MG63 (cell line): ENCODE measurements around the gene DYSF. TPM values are rescaled to one million over a fixed set of nuclear protein-coding genes. Genes with fewer than 3 reads are reported as not detected.

Experiments used
- DNase-seq: peaks from one replicate; pipeline ENCODE4 v3.0.0-alpha.2; 2020
- H3K27me3 ChIP-seq: fragments of 250-450 bp; sonication (Bioruptor Pico); 2 replicates; pipeline ENCODE4 v1.5.1; 2020; ENCODE audit warnings: mild to moderate bottlenecking, moderate library complexity
- H3K36me3 ChIP-seq: fragments of 250-450 bp; sonication (Bioruptor Pico); 2 replicates; pipeline ENCODE4 v1.5.1; 2020; ENCODE audit warnings: mild to moderate bottlenecking, moderate library complexity
- H3K4me3 ChIP-seq: fragments of 250-450 bp; sonication (Bioruptor Pico); 2 replicates; pipeline ENCODE4 v1.5.1; 2020; ENCODE audit warnings: mild to moderate bottlenecking, moderate library complexity
- H3K9me3 ChIP-seq: fragments of 250-450 bp; sonication (Bioruptor Pico); 2 replicates; pipeline ENCODE4 v1.5.1; 2020; ENCODE audit warnings: mild to moderate bottlenecking, moderate library complexity
- total RNA-seq: library from RNA; depleted of rRNA; stranded (reverse); fragments of >200 nt; shearing (Covaris generic); gene quantifications from 2 replicates; pipeline ENCODE4 v1.2.3, GENCODE V29; 2014; ENCODE audit warnings: low replicate concordance

The DYSF gene
- total RNA-seq, 1 experiment from 2014 or later, result 1.4 TPM

DNA sequence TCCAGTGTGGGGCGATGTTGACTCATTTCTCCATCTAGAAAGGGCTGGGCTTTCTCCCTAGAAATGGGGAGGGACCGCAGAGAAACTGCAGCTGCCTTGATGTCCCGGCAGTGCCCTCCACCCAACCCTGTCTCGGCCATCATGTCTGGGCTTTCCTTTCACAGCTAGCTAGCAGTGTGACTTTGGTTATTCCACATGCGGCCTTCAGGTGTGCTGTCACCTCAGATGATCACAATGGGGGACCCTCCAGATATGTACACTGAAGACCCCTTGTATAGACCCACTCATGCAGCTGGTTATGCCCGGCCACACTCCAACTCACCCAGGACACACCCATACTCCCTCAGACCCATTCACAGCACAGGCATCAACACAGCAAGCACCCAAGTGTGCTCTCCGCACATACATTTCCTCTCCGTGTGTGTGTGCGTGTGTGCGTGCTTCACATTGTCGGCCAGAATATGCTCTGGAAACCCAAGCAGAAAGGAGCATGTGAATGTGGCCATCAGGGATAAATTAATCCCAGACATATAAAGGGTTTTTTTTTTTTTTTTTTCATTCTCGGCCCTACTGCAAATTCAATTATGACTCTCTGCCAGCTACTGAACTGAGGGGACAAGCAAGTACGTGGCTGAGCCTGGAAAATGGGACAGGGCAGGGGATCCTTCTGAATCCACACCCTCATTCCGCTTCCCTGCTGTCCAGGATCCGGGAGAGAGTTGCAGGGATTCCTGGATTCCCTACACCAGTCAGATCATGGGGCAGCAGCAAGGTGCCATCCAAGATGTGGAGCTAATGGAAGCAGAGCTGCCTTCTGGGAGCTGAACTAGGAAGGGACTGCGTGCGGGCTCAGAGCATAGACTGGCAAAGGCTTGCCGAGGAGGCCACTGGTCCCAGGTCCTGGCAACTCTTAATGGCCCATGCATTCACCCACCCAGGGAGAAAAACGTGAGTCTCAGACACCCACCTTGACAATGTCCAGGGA, 240.2 kb downstream of the DYSF start:
- no peak for DNase-seq
- Histone ChIP-seq H3K36me3 (no peaks in the 10 kb centered on the region), H3K9me3 (no peaks in the 10 kb centered on the region)

DNA sequence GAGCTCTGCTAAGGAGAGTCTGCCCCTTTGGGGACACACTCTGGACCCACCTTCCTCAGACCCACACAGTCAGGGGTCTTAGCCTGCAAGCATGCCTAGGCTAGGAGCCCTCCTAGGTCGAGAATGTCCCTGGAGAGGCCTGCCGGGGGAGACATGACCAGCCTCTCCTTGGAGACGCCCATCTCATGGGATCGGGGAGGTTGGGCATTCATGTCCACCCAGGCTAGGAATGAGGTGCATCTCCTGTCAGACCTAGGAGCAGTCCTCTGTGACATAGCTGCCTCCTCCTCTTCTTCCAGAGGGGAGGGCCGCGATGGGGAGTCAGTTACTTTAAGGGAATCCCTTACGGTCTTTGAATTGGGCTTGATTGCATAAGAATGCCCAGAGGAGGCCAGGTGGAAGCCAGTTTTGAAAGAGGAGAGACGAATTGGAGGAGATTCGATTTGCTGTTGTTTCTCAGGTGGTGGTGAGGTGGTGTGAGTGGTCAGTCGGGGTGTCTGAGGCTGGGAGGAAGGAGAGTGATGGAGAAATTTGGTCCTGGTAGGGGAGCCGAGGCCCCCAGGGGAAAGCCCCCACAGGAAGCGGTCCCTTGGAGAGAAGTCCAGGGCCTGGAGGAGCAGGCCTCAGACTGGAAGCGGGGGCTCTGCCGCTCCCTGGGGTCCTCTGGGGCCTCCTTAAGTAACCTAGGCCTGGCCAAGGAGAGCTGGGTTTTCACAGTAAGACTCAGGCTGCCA, 241.3 kb downstream of the DYSF start:
- Histone ChIP-seq H3K9me3 (no peaks in the 10 kb centered on the region), H3K36me3 (no peaks in the 10 kb centered on the region), H3K4me3 (no peak overlapping the region), H3K27me3 (no peaks in the 10 kb centered on the region)
- DNase-seq, result no peak

More for the DNA sequence above, 240.2 kb downstream of the DYSF start:
- Histone ChIP-seq H3K4me3 (no peak overlapping the region), H3K27me3 (no peaks in the 10 kb centered on the region)

GRCh38 chr2:71695235-71696120, 242.1 kb downstream of the DYSF start:
- Histone ChIP-seq H3K27me3 (no peaks in the 10 kb centered on the region), H3K36me3 (no peaks in the 10 kb centered on the region), H3K4me3 (no peak overlapping the region), H3K9me3 (no peaks in the 10 kb centered on the region)
- no peak for DNase-seq

GRCh38 chr2:71696381-71696780, 243.0 kb downstream of the DYSF start:
- H3K9me3 ChIP-seq, result no peaks in the 10 kb centered on the region
- H3K4me3 ChIP-seq, result no peak overlapping the region
- no peaks in the 10 kb centered on the region for H3K27me3 ChIP-seq
- no peaks in the 10 kb centered on the region for H3K36me3 ChIP-seq
- DNase-seq, result no peak

GRCh38 chr2:71697106-71698004, 244.0 kb downstream of the DYSF start:
- H3K27me3 ChIP-seq, result no peaks in the 10 kb centered on the region
- no peak overlapping the region for H3K4me3 ChIP-seq
- DNase-seq, result no peak

GRCh38 chr2:71699428-71699827, 246.1 kb downstream of the DYSF start:
- Histone ChIP-seq H3K4me3 (no peak overlapping the region), H3K27me3 (no peaks in the 10 kb centered on the region), H3K9me3 (no peaks in the 10 kb centered on the region), H3K36me3 (no peaks in the 10 kb centered on the region)
- DNase-seq, result no peak

More at GRCh38 chr2:71697106-71698004, 244.0 kb downstream of the DYSF start:
- no peaks in the 10 kb centered on the region for H3K9me3 ChIP-seq
- no peaks in the 10 kb centered on the region for H3K36me3 ChIP-seq

GRCh38 chr2:71700041-71700657, 246.8 kb downstream of the DYSF start:
- Histone ChIP-seq H3K27me3 (no peaks in the 10 kb centered on the region), H3K9me3 (no peaks in the 10 kb centered on the region), H3K36me3 (no peaks in the 10 kb centered on the region), H3K4me3 (no peak overlapping the region)
- DNase-seq, result no peak

GRCh38 chr2:71700658-71701397, 247.5 kb downstream of the DYSF start:
- Histone ChIP-seq H3K9me3 (no peaks in the 10 kb centered on the region), H3K27me3 (no peaks in the 10 kb centered on the region), H3K36me3 (no peaks in the 10 kb centered on the region), H3K4me3 (no peak overlapping the region)
- DNase-seq, result no peak

GRCh38 chr2:71702071-71702970, 249.0 kb downstream of the DYSF start:
- no peaks in the 10 kb centered on the region for H3K27me3 ChIP-seq
- H3K9me3 ChIP-seq, result no peaks in the 10 kb centered on the region
- H3K4me3 ChIP-seq, result no peak overlapping the region
- DNase-seq, result no peak
- H3K36me3 ChIP-seq, result no peaks in the 10 kb centered on the region

- H3K4me3 ChIP-seq, result no peak overlapping the region
- no peak for DNase-seq
- no peaks in the 10 kb centered on the region for H3K9me3 ChIP-seq
- no peaks in the 10 kb centered on the region for H3K36me3 ChIP-seq
- no peaks in the 10 kb centered on the region for H3K27me3 ChIP-seq
These were observed 249.9 kb downstream of the DYSF start for GRCh38 chr2:71702971-71703898.

- Histone ChIP-seq H3K36me3 (no peaks in the 10 kb centered on the region), H3K4me3 (no peak overlapping the region), H3K9me3 (no peaks in the 10 kb centered on the region), H3K27me3 (no peaks in the 10 kb centered on the region)
- DNase-seq, result no peak
These were observed 250.8 kb downstream of the DYSF start for GRCh38 chr2:71704131-71704561.

- Histone ChIP-seq H3K4me3 (no peak overlapping the region), H3K36me3 (no peaks in the 10 kb centered on the region), H3K27me3 (no peaks in the 10 kb centered on the region), H3K9me3 (no peaks in the 10 kb centered on the region)
- DNase-seq, result no peak
These were observed 251.3 kb downstream of the DYSF start for GRCh38 chr2:71704688-71705087.
